ENCODE results near the gene DOCK2. TPM values are rescaled to one million over a fixed set of nuclear protein-coding genes. Genes with fewer than 3 reads are reported as not detected.
A peak's percentile ranks its signal among the peaks of the same experiment; 100 is the strongest.
"Not testable (repeated sequence)": the region's sequence is repeated elsewhere in the genome, so short reads cannot be mapped to it uniquely, and the experiment has no call there.

DOCK2 gene
- total RNA-seq, result 0.17 and 0.28 TPM in 2 replicates

- DNase-seq, result no peak
These were observed at the start of gene DOCK2 for GRCh38 chr5:169637085-169637548. Gene DOCK2, plus strand, starts transcription at chr5:169637275. Its CDS starts 52 bp downstream, at chr5:169637327.

GRCh38 chr5:169590602-169591001, 46.5 kb upstream of the DOCK2 start:
- no peak for DNase-seq

GRCh38 chr5:169591636-169592035, 45.4 kb upstream of the DOCK2 start:
- no peak for DNase-seq

GRCh38 chr5:169592937-169593650, 44.0 kb upstream of the DOCK2 start:
- no peak for DNase-seq

- DNase-seq, result no peak
These were observed 41.8 kb upstream of the DOCK2 start for GRCh38 chr5:169595172-169595820.

- no peak for DNase-seq
These were observed 37.6 kb upstream of the DOCK2 start for GRCh38 chr5:169599451-169599850.

- no peak for DNase-seq
These were observed 34.5 kb upstream of the DOCK2 start for GRCh38 chr5:169602535-169602934.

- no peak for DNase-seq
These were observed 30.8 kb upstream of the DOCK2 start for GRCh38 chr5:169606279-169606678.

GRCh38 chr5:169607882-169608281, 29.2 kb upstream of the DOCK2 start:
- DNase-seq, result no peak

GRCh38 chr5:169609716-169610115, 27.4 kb upstream of the DOCK2 start:
- DNase-seq, result no peak

- no peak for DNase-seq
These were observed 26.5 kb upstream of the DOCK2 start for GRCh38 chr5:169610606-169611005.

- no peak for DNase-seq
These were observed 21.5 kb upstream of the DOCK2 start for GRCh38 chr5:169615561-169615960.

GRCh38 chr5:169624307-169624706, 12.8 kb upstream of the DOCK2 start:
- not testable (repeated sequence) for DNase-seq

- peak; percentile 47 for DNase-seq
These were observed 10.3 kb upstream of the DOCK2 start for GRCh38 chr5:169626779-169627178.

- no peak for DNase-seq
These were observed 9.5 kb upstream of the DOCK2 start for GRCh38 chr5:169627551-169627950.

- DNase-seq, result no peak
These were observed 8.2 kb upstream of the DOCK2 start for GRCh38 chr5:169628892-169629291.

GRCh38 chr5:169629847-169630548, 7.1 kb upstream of the DOCK2 start:
- DNase-seq, result peak; percentile 11

- no peak for DNase-seq
These were observed 5.7 kb upstream of the DOCK2 start for GRCh38 chr5:169631360-169631759.

- DNase-seq, result no peak
These were observed 4.1 kb upstream of the DOCK2 start for GRCh38 chr5:169632946-169633345.

GRCh38 chr5:169634606-169635005, 2.5 kb upstream of the DOCK2 start:
- DNase-seq, result no peak

GRCh38 chr5:169635936-169636335, 1.1 kb upstream of the DOCK2 start:
- DNase-seq, result no peak

GRCh38 chr5:169636477-169637084, 494 bp upstream of the DOCK2 start:
- DNase-seq, result no peak

GRCh38 chr5:169637549-169638121, 560 bp downstream of the DOCK2 start:
- no peak for DNase-seq

All from dermis blood vessel endothelial cell (primary cell).